Measurements from ENCODE around the gene EGLN2. TPM values are rescaled to one million over a fixed set of nuclear protein-coding genes. Genes with fewer than 3 reads are reported as not detected.
A peak's percentile ranks its signal among the peaks of the same experiment; 100 is the strongest.

The EGLN2 gene
- total RNA-seq, 4 donors from 2014 or later = 30.3 to 50.9 (median 33.0) TPM

DNA sequence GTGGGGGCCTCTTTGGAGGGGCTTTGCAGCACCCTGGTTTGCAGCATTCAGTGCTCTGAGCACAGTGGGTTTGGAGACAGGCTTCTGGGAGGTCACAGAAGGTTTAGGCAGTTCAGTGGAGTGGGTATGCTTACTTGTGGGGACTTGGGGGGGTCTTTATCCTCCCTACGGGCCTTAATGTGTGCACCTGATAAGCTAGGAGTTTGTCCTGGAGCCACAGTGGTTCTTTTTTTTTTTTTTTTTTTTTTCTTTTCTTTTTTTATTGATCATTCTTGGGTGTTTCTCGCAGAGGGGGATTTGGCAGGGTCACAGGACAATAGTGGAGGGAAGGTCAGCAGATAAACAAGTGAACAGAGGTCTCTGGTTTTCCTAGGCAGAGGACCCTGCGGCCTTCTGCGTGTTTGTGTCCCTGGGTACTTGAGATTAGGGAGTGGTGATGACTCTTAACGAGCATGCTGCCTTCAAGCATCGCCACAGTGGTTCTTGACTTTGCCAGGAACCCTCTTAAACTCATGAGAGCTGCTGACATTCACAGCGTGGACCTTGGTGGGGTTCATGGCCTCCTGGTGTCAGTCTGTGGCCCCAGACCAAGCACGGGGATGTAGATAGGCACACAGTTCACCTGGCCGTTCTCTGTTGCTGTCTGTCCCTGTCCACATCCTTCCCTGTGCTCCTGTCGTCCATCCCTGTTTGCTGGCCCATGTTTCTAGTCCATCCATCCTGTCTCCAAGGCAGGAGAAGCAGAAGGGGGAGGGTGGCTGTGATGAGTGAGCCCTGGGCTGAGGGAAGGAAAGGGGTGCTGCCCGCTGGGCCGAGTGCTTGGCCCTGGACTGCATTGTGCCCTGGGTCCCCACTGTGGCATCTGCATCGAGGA lies 2.7 kb downstream of the EGLN2 start:
- no peaks in the 10 kb centered on the region for H3K27me3 ChIP-seq
- H3K4me3 ChIP-seq = peak overlapping the region in 3 of 4 donors; percentile 0 to 99 (median 99)
- 44% methylated on average over 6 to 9 of the region's 13 CpGs for WGBS, 2 donors
- no peaks in the 10 kb centered on the region for H3K9me3 ChIP-seq
- H3K27ac ChIP-seq = peak overlapping the region; percentile 53 to 98 (median 92)
- DNase-seq = no peak
- no peak for TF ChIP-seq POLR2A (IDR thresholded peaks at IDR 0.05)
- TF ChIP-seq, protein P1, sequence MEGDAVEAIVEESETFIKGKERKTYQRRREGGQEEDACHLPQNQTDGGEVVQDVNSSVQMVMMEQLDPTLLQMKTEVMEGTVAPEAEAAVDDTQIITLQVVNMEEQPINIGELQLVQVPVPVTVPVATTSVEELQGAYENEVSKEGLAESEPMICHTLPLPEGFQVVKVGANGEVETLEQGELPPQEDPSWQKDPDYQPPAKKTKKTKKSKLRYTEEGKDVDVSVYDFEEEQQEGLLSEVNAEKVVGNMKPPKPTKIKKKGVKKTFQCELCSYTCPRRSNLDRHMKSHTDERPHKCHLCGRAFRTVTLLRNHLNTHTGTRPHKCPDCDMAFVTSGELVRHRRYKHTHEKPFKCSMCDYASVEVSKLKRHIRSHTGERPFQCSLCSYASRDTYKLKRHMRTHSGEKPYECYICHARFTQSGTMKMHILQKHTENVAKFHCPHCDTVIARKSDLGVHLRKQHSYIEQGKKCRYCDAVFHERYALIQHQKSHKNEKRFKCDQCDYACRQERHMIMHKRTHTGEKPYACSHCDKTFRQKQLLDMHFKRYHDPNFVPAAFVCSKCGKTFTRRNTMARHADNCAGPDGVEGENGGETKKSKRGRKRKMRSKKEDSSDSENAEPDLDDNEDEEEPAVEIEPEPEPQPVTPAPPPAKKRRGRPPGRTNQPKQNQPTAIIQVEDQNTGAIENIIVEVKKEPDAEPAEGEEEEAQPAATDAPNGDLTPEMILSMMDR (IDR thresholded peaks at IDR 0.05) = no peak
- peaks cover 10 to 33% (median 11%) of the 10 kb centered on the region in 3 donors for H3K36me3 ChIP-seq
- peaks cover 66 to 78% (median 77%) of the 10 kb centered on the region in 3 donors for H3K4me1 ChIP-seq
- intact Hi-C loops (cut with DNase I) = no loop called here

DNA sequence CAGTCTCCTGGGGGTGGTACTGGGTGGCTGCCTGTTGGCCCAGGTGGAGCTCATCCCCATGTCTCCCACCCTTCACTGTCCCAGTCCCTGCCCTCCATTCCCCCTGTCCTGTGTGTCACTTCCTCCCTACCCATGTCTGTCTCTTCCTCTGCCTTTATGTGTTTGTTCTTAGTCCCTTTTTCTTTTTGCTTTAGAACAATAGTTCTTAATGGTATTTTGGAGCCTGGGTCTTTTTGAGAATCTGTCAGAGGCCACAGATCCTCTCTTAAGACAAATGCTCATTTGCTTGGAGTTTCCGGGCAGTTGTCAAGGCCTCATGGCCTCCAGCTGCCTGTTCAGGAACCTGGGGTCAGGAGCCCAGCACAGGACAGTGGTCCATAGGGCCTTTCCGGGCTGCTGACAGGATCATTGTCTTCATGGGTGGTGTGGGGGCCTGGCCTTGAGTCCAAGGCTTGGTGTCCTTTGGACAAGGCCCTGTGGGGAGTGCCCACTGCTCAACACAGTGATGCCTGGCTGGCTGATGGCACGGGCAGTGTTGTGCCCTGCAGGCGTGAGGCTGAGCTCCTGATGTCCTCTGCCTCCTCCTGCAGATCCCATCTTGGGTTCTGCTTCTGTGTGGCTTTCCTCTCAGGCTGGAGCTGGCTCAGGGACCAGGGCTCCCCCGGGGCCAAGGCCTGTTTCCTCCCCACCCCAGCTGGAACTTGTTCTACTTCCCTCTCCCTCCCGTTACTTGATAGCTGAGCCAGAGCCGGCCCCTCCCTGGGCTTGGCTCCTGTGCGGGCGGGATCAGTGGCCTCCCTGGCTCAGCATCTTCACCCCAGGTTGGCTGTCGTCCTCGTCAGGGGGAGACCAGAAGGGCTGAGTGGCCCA lies 3.5 kb downstream of the EGLN2 start:
- Histone ChIP-seq H3K36me3 (peaks cover 10 to 38% (median 11%) of the 10 kb centered on the region in 3 donors), H3K27me3 (no peaks in the 10 kb centered on the region), H3K4me1 (peaks cover 74 to 85% (median 82%) of the 10 kb centered on the region in 3 donors), H3K27ac (peak overlapping the region; percentile 53 to 98 (median 86)), H3K9me3 (no peaks in the 10 kb centered on the region), H3K4me3 (peak overlapping the region in 3 of 4 donors; percentile 0 to 55 (median 19))
- intact Hi-C loops (cut with DNase I) = no loop called here
- DNase-seq = no peak
- no peak for TF ChIP-seq POLR2A (IDR thresholded peaks at IDR 0.05)
- TF ChIP-seq, protein P1 (IDR thresholded peaks at IDR 0.05) = no peak
- WGBS, 2 donors = 4 to 8% methylated on average over 4 to 8 of the region's 11 CpGs

DNA sequence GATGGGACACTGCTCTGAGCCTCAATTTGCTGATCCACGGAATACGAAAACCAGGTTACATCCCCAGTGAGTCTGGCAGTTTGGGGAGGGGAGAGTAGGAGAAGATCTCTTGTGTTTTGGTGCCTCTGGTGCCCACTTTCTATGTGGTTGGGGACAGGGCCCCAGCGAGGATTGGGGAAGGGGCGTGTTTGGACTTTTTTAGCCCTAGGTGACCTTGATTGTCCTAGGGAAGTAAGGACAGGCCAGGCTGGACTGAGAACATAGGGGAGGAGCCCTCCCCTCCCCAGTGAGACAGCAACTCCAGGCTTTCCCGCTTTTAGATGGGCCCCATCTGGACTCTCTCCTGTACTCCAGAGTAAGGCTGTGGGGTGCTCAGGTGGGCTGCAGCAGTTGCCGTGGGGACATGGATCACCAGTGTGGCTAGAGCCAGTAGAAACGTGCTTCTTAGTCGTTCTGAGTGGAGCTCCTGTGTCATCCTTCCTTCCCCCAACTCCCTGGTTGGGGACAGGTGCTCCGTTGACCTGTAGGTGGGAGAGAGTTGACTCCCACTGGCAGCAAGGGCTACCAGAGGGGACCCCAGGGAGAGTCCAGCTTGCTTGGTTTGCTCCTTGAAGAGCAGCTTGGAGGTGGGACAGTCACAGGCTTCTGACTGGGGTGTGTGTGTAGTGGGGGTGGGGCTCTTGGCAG lies 4.3 kb downstream of the EGLN2 start:
- H3K4me3 ChIP-seq = peak overlapping the region in 3 of 4 donors; percentile 0 to 55 (median 19)
- no peak for DNase-seq
- 32 to 40% methylated on average over 1 to 2 of the region's 9 CpGs for WGBS, 2 donors
- H3K27me3 ChIP-seq = no peaks in the 10 kb centered on the region
- H3K4me1 ChIP-seq = peaks cover 75 to 85% (median 82%) of the 10 kb centered on the region in 3 donors
- peak overlapping the region; percentile 53 to 98 (median 86) for H3K27ac ChIP-seq
- H3K9me3 ChIP-seq = no peaks in the 10 kb centered on the region
- intact Hi-C loops (cut with DNase I) = no loop called here
- peaks cover 10 to 46% (median 12%) of the 10 kb centered on the region in 3 donors for H3K36me3 ChIP-seq
- TF ChIP-seq, protein P1 (IDR thresholded peaks at IDR 0.05) = no peak
- no peak for TF ChIP-seq POLR2A (IDR thresholded peaks at IDR 0.05)

DNA sequence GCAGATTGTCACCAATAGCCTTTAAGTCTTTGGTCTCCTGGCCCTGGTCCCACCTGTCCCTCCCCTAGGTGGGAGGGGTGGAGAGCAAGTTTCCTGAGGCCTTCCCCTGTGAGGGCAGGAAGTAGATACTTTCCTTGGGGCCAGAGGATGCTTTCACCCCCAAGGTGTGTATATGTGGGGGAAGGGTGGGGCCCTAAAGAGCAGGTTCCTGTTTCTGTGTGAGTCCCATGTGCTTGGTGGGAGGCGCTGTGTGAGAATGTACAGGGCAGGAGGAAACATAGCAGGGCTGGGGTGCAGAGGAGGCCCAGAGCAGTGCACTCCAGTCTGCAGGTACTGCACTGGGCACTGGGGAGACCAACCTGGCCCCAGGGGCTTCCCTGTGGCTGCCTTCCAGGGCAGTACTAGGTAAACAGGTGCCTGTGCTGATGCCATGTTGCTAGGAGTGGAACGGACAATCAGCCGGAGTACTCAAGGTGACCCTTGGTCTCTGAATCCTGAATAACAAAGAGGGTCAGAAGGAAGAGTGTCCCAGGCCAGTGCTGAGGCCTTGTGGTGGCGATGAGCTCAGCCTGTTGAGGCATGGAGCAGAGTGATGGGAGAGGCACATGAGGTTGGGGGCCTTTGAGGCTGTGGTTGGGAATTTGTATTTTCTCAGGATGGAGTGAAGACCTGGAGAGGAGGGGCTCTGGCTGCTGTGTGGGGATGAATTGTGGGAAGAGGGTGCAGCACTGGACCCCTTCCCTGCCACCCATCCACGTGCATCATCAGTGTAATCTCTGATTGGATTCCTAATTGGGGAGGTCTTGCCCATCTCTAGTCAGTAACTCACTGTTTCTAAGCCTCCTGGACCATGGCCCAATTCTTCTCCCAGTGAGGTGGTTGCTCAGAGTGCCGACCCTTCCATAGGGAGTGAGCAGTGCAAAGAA lies 5.1 kb downstream of the EGLN2 start:
- H3K27me3 ChIP-seq = no peaks in the 10 kb centered on the region
- WGBS, 2 donors = 69 to 73% methylated on average over 4 of the region's 6 CpGs
- peak overlapping the region in 2 of 4 donors; percentile 19 to 55 for H3K4me3 ChIP-seq
- DNase-seq = peak; percentile 55
- peak overlapping the region; percentile 55 to 98 (median 86) for H3K27ac ChIP-seq
- H3K9me3 ChIP-seq = no peaks in the 10 kb centered on the region
- H3K36me3 ChIP-seq = peaks cover 10 to 53% (median 17%) of the 10 kb centered on the region in 3 donors
- peaks cover 76 to 93% (median 83%) of the 10 kb centered on the region in 3 donors for H3K4me1 ChIP-seq
- TF ChIP-seq, protein P1 (IDR thresholded peaks at IDR 0.05) = no peak
- TF ChIP-seq POLR2A (IDR thresholded peaks at IDR 0.05) = no peak
- intact Hi-C loops (cut with DNase I) = no loop called here

Measured in esophagus squamous epithelium (tissue), 5 donors.